Measurements from ENCODE around the gene CHFR. TPM values are rescaled to one million over a fixed set of nuclear protein-coding genes. Genes with fewer than 3 reads are reported as not detected.

CHFR gene
- total and polyA plus RNA-seq, 2 donors (not counting 3 experiments of a cell fraction or from before 2014, with no cell fraction given): 45.4 to 66.5 TPM

DNA sequence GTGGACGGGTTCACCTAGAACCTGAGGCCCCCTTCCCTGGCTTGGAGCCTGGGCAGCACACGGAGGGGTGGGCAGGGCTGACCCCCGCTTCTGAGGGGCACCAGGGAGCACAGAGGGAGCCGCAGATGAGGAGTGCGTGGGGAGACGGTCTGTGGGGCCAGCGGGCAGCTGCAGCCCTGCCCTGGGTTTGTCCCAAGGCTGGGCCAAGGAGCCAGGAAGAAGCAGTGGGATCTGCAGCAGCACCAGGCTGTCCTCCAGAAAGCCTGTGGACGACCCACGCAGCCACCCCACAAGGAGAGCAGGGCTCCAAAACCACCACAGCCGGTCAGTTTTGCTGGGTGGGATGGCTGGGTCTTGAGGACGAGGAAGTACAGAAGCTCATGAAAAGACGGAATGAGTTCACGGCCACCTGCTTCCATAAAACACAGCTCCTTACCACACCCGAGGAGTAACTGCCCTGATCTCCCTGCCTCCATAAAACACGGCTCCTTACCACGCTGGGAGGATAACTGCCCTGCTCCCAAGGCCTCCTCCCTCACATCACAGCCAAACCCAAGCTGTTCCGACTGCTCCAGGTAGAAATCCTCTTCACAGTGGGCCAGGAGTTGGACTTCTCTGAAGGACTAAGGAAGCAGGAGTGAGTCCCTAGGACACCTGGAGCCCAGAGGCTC lies 48.9 kb downstream of the CHFR start:
- ChIA-PET CTCF (no interaction called here), POLR2A (no interaction called here)
- no peak overlapping the region for H3K9ac ChIP-seq (replicated peaks; ENCODE audit: extremely low read depth, insufficient read depth, low read length)
- no peaks in the 10 kb centered on the region for H3K4me1 ChIP-seq (ENCODE audit: control insufficient read depth, extremely low read depth, insufficient read depth, low read length)
- H3K9me1 ChIP-seq (replicated peaks; ENCODE audit: control insufficient read depth, extremely low read depth, insufficient read depth, low read length): no peaks in the 10 kb centered on the region
- FAIRE-seq: no peak
- DNase-seq (ENCODE audit: low read depth, low spot score): no peak
- H3K79me2 ChIP-seq (ENCODE audit: control insufficient read depth, insufficient read depth, low read length): no peaks in the 10 kb centered on the region
- no peak overlapping the region for H3K4me3 ChIP-seq (replicated peaks in 1 of 3; ENCODE audit: insufficient read depth in 1 of 3, low read depth in 1 of 3, low read length in 3 of 3)
- no peak overlapping the region for H3K27ac ChIP-seq (ENCODE audit: insufficient read depth, low read depth, low read length)
- TF ChIP-seq, protein P1, sequence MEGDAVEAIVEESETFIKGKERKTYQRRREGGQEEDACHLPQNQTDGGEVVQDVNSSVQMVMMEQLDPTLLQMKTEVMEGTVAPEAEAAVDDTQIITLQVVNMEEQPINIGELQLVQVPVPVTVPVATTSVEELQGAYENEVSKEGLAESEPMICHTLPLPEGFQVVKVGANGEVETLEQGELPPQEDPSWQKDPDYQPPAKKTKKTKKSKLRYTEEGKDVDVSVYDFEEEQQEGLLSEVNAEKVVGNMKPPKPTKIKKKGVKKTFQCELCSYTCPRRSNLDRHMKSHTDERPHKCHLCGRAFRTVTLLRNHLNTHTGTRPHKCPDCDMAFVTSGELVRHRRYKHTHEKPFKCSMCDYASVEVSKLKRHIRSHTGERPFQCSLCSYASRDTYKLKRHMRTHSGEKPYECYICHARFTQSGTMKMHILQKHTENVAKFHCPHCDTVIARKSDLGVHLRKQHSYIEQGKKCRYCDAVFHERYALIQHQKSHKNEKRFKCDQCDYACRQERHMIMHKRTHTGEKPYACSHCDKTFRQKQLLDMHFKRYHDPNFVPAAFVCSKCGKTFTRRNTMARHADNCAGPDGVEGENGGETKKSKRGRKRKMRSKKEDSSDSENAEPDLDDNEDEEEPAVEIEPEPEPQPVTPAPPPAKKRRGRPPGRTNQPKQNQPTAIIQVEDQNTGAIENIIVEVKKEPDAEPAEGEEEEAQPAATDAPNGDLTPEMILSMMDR (IDR thresholded peaks at IDR 0.05; ENCODE audit: extremely low read depth in 1 of 2, insufficient read depth in 1 of 2, low read depth in 1 of 2, low read length in 2 of 2): no peak
- TF ChIP-seq JUN (IDR thresholded peaks at IDR 0.05; ENCODE audit: borderline replicate concordance, insufficient read depth, insufficient read length, low read depth): no peak
- TF ChIP-seq POLR2A (IDR thresholded peaks at IDR 0.05; ENCODE audit: low read depth, low read length): no peak
- TF ChIP-seq FOS (IDR thresholded peaks at IDR 0.05; ENCODE audit: borderline replicate concordance, insufficient read depth, low read length): no peak
- TF ChIP-seq, protein P2, sequence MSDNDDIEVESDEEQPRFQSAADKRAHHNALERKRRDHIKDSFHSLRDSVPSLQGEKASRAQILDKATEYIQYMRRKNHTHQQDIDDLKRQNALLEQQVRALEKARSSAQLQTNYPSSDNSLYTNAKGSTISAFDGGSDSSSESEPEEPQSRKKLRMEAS (IDR thresholded peaks at IDR 0.05; ENCODE audit: insufficient read depth, insufficient read length): no peak
- no peak for TF ChIP-seq POLR2AphosphoS5 (IDR thresholded peaks at IDR 0.05; ENCODE audit: insufficient read depth, low read depth, low read length)
- no peak for TF ChIP-seq MYC (IDR thresholded peaks at IDR 0.05; ENCODE audit: low read depth, low read length)
- no peak for TF ChIP-seq GATA2 (IDR thresholded peaks at IDR 0.05; ENCODE audit: insufficient read depth, insufficient read length, low read depth, low read length)
- TF ChIP-seq EZH2 (IDR thresholded peaks at IDR 0.05; ENCODE audit: borderline replicate concordance, low read depth, low read length, severe bottlenecking): no peak
- dilution Hi-C loops (cut with MboI; ENCODE audit: extremely low pct_ligation_motif_present, low sequenced_read_pairs): no loop called here
- H3K27me3 ChIP-seq (ENCODE audit: control insufficient read depth in 2 of 2, insufficient read depth in 2 of 2, low read length in 2 of 2): no peaks in the 10 kb centered on the region
- no peak overlapping the region for H2AFZ ChIP-seq (ENCODE audit: low read depth, low read length)
- H4K20me1 ChIP-seq (replicated peaks; ENCODE audit: control insufficient read depth, extremely low read depth, insufficient read depth, low read length): no peaks in the 10 kb centered on the region
- no peak overlapping the region for H3K4me2 ChIP-seq (ENCODE audit: insufficient read depth, low read length)
- BruUV-seq (replicated peaks): no TSS peak
- intact Hi-C loops (cut with micrococcal nuclease): no loop called here
- peaks cover 0 to 25% of the 10 kb centered on the region in 2 experiments for H3K36me3 ChIP-seq (ENCODE audit: control insufficient read depth in 2 of 2, extremely low read depth in 1 of 2, insufficient read depth in 2 of 2, low read length in 2 of 2)
- no peaks in the 10 kb centered on the region for H3K9me3 ChIP-seq (replicated peaks; ENCODE audit: control insufficient read depth, insufficient read depth, low read length)
